A673 (cell line): ENCODE results near the gene NPHS2. TPM values are rescaled to one million over a fixed set of nuclear protein-coding genes. Genes with fewer than 3 reads are reported as not detected.

Experiments
- BruUV-seq: library from RNA; stranded (reverse); fragments of 400-500 nt; replicated peaks from 2 replicates; lab custom pipeline; 2021; lab: Mats Ljungman, UMichigan
- CTCF ChIA-PET: fragments of 300-600 bp; sonication (Branson Sonifier 250); formaldehyde crosslinking; loops from one replicate; lab custom pipeline; 2022; ENCODE audit warnings: antibody characterized with exemption; lab: Charles Lee
- POLR2A ChIA-PET: fragments of 300-600 bp; sonication (Branson Sonifier 250); formaldehyde crosslinking; loops from one replicate; lab custom pipeline; 2022; ENCODE audit warnings: antibody characterized with exemption; ENCODE audit not compliant: low non-redundant PET; lab: Charles Lee
- DNase-seq: peaks from one replicate; pipeline ENCODE4 v3.0.0-alpha.2; 2015; ENCODE audit warnings: low spot score
- H3K27ac ChIP-seq: fragments of 200-600 bp; sonication (generic); 2 replicates; pipeline ENCODE4 v1.5.1; 2016; ENCODE audit warnings: mixed run types, low read depth, mild to moderate bottlenecking, mixed read lengths, antibody characterized with exemption, low read length; ENCODE audit not compliant: poor library complexity, severe bottlenecking
- H3K27me3 ChIP-seq: fragments of 200-600 bp; sonication (generic); replicated peaks from 2 replicates; pipeline ENCODE4 v1.6.1; 2017; ENCODE audit warnings: mixed run types, low read depth, mild to moderate bottlenecking, mixed read lengths, antibody characterized with exemption, low read length; ENCODE audit not compliant: insufficient read depth, poor library complexity
- H3K36me3 ChIP-seq: fragments of 200-600 bp; sonication (generic); 2 replicates; pipeline ENCODE4 v1.6.1; 2016; ENCODE audit warnings: mixed run types, mild to moderate bottlenecking, mixed read lengths, antibody characterized with exemption, low read length; ENCODE audit not compliant: insufficient read depth, poor library complexity, severe bottlenecking
- H3K4me1 ChIP-seq: fragments of 200-600 bp; sonication (generic); 2 replicates; pipeline ENCODE4 v1.6.1; 2017; ENCODE audit warnings: mixed run types, mild to moderate bottlenecking, mixed read lengths, antibody characterized with exemption, low read length; ENCODE audit not compliant: insufficient read depth, poor library complexity, severe bottlenecking
- H3K4me3 ChIP-seq: fragments of 200-600 bp; sonication (generic); 2 replicates; pipeline ENCODE4 v1.5.1; 2016; ENCODE audit warnings: low read depth, mixed run types, mild to moderate bottlenecking, mixed read lengths, low read length; ENCODE audit not compliant: poor library complexity, severe bottlenecking
- H3K9me3 ChIP-seq: fragments of 200-600 bp; sonication (generic); 2 replicates; pipeline ENCODE4 v1.6.1; 2016; ENCODE audit warnings: mixed run types, low read depth, mild to moderate bottlenecking, mixed read lengths, antibody characterized with exemption, low read length; ENCODE audit not compliant: poor library complexity, severe bottlenecking
- EZH2 ChIP-seq: fragments of 200-600 bp; sonication (generic); IDR thresholded peaks from 2 replicates; pipeline ENCODE4 v1.6.1; 2017; ENCODE audit warnings: borderline replicate concordance, low read depth, mild to moderate bottlenecking, mixed read lengths, antibody characterized with exemption, low read length; ENCODE audit not compliant: poor library complexity, severe bottlenecking
- intact Hi-C: fragments of 100-400 bp; cut with micrococcal nuclease; formaldehyde crosslinking; loops from one replicate; pipeline ENCODE4 v1.10.0; 2022; ENCODE audit not compliant: unreplicated experiment
- total RNA-seq: library from RNA; stranded (reverse); gene quantifications from 2 replicates; pipeline ENCODE4 v1.2.3, GENCODE V29; 2021
- TF ChIP-seq, protein P1 (sequence below): fragments of 300-800, 200-600 bp; sonication (generic); conservative IDR thresholded peaks from 2 replicates; pipeline ENCODE4 v1.5.1; 2017; ENCODE audit warnings: low read depth, mild to moderate bottlenecking, antibody characterized with exemption, low read length, moderate library complexity, mixed read lengths

NPHS2 gene
- total RNA-seq, 1 experiment from 2014 or later: not detected

DNA sequence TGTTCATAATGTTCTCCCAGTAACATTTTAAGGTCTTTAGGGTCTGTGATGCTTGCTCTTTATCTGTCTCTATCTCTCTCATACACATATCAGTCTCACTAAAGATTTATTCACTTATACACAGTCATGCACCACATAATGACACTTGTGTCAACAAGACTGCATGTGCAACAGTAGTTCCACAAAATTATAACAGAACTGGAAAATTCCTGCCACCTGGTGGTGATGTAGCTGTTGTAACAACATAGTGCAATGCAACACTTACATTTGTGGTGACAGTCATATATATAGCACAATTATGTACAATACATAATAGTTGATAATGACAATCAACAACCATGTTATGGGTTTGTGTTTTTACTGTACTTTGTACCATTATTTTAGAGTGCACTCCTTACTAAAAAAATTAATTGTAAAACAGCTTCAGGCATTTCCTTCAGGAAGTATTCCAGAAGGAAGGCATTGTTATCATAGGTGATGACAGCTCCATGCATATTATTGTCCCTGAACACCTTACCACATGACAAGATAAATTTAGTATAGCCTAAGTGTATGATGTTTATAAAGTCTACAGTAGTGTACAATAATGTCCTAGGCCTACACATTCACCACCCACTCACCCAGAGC is 24.0 kb upstream of the NPHS2 start:
- DNase-seq: peak; percentile 51
- H3K36me3 ChIP-seq: no peaks in the 10 kb centered on the region
- H3K4me3 ChIP-seq: no peak overlapping the region
- TF ChIP-seq, protein P1, sequence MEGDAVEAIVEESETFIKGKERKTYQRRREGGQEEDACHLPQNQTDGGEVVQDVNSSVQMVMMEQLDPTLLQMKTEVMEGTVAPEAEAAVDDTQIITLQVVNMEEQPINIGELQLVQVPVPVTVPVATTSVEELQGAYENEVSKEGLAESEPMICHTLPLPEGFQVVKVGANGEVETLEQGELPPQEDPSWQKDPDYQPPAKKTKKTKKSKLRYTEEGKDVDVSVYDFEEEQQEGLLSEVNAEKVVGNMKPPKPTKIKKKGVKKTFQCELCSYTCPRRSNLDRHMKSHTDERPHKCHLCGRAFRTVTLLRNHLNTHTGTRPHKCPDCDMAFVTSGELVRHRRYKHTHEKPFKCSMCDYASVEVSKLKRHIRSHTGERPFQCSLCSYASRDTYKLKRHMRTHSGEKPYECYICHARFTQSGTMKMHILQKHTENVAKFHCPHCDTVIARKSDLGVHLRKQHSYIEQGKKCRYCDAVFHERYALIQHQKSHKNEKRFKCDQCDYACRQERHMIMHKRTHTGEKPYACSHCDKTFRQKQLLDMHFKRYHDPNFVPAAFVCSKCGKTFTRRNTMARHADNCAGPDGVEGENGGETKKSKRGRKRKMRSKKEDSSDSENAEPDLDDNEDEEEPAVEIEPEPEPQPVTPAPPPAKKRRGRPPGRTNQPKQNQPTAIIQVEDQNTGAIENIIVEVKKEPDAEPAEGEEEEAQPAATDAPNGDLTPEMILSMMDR: peak; percentile 71
- no peak for TF ChIP-seq EZH2
- H3K9me3 ChIP-seq: no peaks in the 10 kb centered on the region
- no peaks in the 10 kb centered on the region for H3K4me1 ChIP-seq
- ChIA-PET CTCF (interaction anchor here (1.1 to 1.2 kb wide), 2 partner anchors 13 to 215 kb away, joined by 3 to 5 read pairs; no protein-coding TSS in a partner anchor), POLR2A (interaction anchor here (0.6 kb wide), 1 partner anchor 378 kb away, joined by 3 read pairs; no protein-coding TSS in a partner anchor)
- H3K27ac ChIP-seq: no peak overlapping the region
- intact Hi-C loops: loop anchor here (5.0 to 10.0 kb wide), 3 partner anchors 347 to 1057 kb away; no protein-coding TSS in a partner anchor
- peaks cover 23% of the 10 kb centered on the region for H3K27me3 ChIP-seq
- no TSS peak for BruUV-seq

DNA sequence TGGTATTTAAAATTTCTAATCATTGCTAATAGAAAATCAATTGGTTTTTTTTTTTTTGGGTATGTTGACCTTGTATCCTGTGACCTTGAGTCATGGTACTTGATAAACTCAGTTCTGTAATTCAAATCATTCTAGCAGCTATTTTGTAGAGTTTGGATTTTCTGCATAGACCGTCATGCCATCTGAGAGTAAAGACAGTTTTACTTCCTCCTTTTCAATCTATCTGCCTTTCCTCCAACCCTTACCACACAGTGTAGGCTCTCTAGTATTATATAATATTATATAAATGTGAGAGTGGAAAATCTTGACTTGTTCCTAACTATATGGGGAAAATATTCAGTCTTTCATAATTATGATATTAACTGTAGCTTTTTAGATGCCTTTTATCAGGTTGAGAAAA is 22.9 kb upstream of the NPHS2 start:
- Histone ChIP-seq H3K36me3 (no peaks in the 10 kb centered on the region), H3K27me3 (peaks cover 35% of the 10 kb centered on the region), H3K4me3 (no peak overlapping the region), H3K4me1 (no peaks in the 10 kb centered on the region), H3K9me3 (no peaks in the 10 kb centered on the region), H3K27ac (no peak overlapping the region)
- TF ChIP-seq EZH2: no peak
- TF ChIP-seq, protein P1: no peak
- POLR2A ChIA-PET: no interaction called here
- CTCF ChIA-PET: no interaction called here
- no peak for DNase-seq
- intact Hi-C loops: loop anchor here (5.0 to 10.0 kb wide), 3 partner anchors 346 to 1056 kb away; no protein-coding TSS in a partner anchor
- BruUV-seq: no TSS peak

DNA sequence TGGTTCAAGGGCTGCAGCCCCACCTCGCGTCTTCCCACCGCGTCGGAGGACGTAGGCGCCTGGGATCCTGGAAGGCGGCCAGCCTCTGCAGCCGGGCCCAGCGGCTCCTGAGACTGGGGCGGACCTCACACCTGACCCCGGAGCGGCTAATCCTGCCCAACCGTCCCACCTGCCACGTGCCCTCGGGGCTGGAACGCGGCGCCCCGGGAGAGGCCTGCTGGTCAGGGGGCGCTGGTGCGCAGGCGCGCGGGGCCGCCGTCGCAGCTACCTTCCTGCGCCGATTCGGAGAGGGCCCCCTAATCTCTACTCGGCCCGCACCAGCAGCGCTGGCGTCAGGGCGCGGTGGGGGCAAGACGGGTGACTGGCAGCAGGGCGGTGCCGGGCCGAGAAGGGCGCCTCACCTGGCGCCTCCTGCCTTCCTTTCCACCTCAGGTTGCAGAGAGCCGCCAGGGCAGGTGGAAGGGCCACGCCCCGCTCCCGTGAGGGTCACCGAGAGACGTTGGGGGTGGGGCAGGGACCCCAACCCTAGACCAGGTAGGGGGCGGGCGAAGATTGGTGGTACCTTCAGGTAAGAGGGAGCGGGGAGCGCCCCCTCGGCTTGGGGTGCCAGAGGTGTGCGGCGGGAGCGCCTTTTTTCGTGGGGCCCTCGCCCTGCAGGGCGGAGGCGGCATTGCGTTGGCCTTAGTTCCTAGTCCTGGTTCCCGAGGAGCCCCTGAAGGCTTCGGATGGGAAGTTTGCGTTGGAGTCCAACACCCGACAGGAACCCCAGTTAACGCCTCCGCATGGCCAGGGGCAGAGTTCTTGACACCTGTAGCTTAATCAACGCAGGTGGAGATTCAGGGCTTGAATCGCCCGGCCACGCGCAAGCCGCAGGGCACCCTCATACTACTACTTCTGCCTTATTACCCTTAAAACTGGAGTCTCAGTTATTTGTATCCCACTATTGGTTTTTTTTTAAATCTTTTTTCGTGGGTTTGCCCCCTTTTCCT is 16.1 kb upstream of the NPHS2 start, which contains the start of gene TDRD5:
Gene TDRD5, plus strand, starts transcription at position 241 of the 989 bp plus-strand sequence. CDS start 784 bp downstream, outside the sequence.
- BruUV-seq: no TSS peak
- H3K36me3 ChIP-seq: no peaks in the 10 kb centered on the region
- no peaks in the 10 kb centered on the region for H3K9me3 ChIP-seq
- intact Hi-C loops: loop anchor here (10.0 kb wide), 1 partner anchor 517 kb away; no protein-coding TSS in a partner anchor
- peaks cover 67% of the 10 kb centered on the region for H3K27me3 ChIP-seq
- ChIA-PET POLR2A (no interaction called here), CTCF (no interaction called here)
- TF ChIP-seq EZH2: no peak
- TF ChIP-seq, protein P1: 0 out of 2 replicates have a peak, but pooled peaks have one; percentile 12
- no peak within 1 kb of the TSS for H3K27ac ChIP-seq
- no peaks in the 10 kb centered on the region for H3K4me1 ChIP-seq
- DNase-seq: peak; percentile 31
- H3K4me3 ChIP-seq: peak within 1 kb of the TSS; percentile 29
